Right ventricle myocardium superior (tissue), 1 donor: ENCODE data around the gene FAM171A1. TPM values are rescaled to one million over a fixed set of nuclear protein-coding genes. Genes with fewer than 3 reads are reported as not detected.
"Not testable (repeated sequence)": the region's sequence is repeated elsewhere in the genome, so short reads cannot be mapped to it uniquely, and the experiment has no call there.

Experiments
- ATAC-seq: fragments of 200-7000 bp; cut with Tn5 transposase; one replicate; pipeline ENCODE4 v1.9.1; 2020; ENCODE audit warnings: mild to moderate bottlenecking; ENCODE audit not compliant: poor library complexity
- DNase-seq: peaks from one replicate; pipeline ENCODE4 v3.0.0-alpha.2; 2020
- intact Hi-C: fragments of 100-400 bp; cut with DNase I; formaldehyde crosslinking; loops from one replicate; pipeline ENCODE4 v1.11.2; 2022
- total RNA-seq: library from RNA; stranded (reverse); fragmentation: NEBNext Ultra II Directional; extraction: Animal tissue kit (Norgen Biotek cat#: 25700); gene quantifications from one replicate; pipeline ENCODE4 v1.2.1, GENCODE V29; 2021
- donor health status: DM: no; HTN: yes; CAD: no; lungs with severe emphysema.

Gene FAM171A1
- total RNA-seq, 1 donor from 2014 or later, result 10.3 TPM

DNA sequence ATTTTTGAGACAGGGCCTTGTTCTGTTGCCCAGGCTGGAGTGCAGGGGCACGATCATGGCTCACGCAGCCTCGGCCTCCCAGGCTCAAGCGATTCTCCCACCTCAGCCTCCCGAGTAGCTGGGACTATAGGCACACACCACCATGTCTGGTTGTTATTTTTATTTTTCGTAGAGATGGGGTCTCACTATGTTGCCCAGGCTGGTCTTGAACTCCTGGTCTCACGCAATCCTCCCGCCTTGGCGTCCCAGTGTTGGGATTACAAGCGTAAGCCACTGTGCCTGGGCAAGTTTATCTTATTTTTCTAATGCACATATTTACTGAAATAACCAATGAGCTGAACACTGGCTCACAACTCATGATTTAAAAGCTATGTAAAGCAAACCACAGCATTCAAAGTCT is 61.9 kb downstream of the FAM171A1 start:
- intact Hi-C loops, result no loop called here
- no peak for ATAC-seq
- DNase-seq, result no peak

DNA sequence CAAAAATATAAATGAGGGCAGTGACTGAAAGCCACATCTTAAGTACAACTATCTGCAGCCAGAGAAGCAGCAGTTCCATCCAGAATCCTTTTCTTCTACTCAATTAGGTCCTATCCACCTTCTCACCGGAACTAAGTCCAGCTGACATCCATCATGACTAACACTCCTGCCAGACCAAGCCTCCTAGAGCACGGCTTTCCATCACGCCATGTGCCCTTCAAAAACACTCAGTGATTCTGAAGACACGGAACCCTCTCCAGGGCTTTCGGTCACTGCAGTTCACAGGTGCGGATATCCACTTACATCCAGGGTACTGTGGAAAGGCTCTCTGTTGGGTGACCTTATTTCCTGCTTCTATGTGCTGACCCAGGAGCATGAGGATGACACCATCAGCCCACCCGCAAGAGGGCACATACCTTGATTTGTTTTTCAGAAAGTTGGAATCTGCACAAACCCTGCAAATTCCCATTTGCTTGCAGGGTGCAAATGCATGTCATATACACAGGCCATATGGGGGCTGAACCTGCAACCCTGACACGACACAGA is 64.3 kb downstream of the FAM171A1 start:
- ATAC-seq (no peak), DNase-seq (no peak)
- intact Hi-C loops, result no loop called here

DNA sequence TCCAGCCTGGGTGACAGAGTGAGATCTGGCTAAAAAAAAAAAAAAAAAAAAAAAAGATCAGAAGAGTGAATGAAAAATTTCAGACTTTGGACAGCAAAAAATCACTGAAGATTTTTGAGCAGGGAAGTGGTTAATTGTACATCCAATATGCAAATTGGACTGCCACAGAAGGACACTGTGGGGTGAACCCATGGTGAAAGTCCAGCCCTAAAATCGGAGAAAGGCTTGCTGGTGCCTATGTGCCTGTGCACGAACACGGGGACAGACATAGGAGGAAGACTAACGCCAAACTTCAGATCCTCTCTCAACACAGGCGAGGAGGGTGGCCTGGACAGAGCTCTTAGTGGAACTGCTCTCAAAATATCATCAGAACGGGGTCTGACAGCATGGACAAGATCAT is 65.5 kb downstream of the FAM171A1 start:
- no peak for DNase-seq
- ATAC-seq, result no peak
- intact Hi-C loops, result no loop called here

- intact Hi-C loops, result no loop called here
Measured at GRCh38 chr10:15305161-15305560, 65.9 kb downstream of the FAM171A1 start.

DNA sequence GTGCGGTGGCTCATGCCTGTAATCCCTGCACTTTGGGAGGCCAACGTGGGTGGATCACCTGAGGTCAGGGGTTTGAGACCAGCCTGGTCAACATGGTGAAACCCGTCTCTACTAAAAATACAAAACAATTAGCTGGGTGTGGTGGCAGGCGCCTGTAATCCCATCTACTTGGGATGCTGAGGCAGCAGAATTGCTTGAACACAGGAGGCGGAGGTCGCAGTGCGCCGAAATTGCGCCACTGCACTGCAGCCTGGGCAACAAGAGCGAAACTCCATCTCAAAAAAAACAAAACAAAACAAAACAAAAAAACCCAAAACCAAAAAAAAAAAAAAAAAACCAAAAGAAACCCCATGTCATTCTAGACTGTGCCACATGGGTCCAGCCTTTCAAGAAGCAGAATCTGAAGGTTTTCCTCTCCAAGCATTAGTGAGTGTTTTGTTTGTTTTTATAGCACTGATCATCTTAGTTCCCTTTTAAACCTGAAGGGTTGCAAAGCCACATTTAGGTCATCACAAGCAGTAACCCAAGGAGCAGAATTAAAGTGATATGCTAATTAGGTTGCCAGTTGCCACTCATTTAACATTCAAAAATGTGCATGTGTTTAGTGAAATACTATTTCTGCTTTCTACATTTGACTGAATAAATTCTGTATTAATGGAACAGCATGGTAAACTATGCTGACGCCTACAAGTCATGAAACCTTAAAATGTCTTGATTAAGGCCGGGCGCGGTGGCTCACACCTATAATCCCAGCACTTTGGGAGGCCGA is 68.7 kb downstream of the FAM171A1 start:
- DNase-seq, ATAC-seq, intact Hi-C loops: not testable (repeated sequence)

More at GRCh38 chr10:15305161-15305560, 65.9 kb downstream of the FAM171A1 start:
- DNase-seq (no peak), ATAC-seq (no peak)

DNA sequence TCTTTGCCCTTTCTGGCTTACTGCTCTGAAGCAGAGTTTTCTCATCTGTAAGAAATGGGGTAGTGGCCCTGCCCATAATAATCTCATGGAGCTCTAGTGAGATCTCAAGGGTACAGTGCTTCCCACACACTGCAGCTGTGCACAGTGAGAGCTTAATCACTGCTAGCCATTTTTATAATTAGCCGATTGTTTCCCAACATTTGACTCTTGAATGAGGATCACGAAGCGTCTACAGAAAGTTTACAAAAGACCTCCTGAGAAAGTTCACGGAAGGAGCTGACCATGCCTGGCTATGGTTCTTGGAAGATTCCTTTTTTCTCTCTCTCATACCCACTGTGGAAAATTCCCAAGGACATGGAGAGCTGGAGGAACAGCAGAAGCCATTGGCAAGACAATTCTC is 70.4 kb downstream of the FAM171A1 start:
- DNase-seq (no peak), ATAC-seq (peak; percentile 82)
- intact Hi-C loops, result no loop called here

DNA sequence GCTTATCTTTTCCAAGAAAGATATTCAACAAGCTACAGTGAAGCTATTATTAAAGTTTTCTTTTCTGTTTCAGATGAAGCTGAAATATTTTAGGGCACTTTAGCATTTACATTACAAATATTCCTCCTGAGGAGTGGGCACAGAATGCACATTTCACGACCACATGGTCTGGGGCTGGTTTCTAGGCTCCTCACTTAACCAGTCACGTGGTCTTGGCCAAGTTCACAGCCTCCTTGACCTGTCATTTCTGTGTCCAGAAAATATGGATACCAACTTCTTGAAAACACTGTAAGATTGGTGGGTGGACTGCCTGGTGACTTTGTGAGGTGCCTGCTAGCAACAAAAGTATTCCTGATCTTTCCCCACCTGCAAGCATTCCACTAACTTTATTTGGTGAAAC is 70.9 kb downstream of the FAM171A1 start:
- intact Hi-C loops, result no loop called here
- no peak for ATAC-seq
- no peak for DNase-seq

GRCh38 chr10:15296701-15297100 is 74.4 kb downstream of the FAM171A1 start:
- no peak for ATAC-seq
- no peak for DNase-seq
- intact Hi-C loops, result no loop called here

DNA sequence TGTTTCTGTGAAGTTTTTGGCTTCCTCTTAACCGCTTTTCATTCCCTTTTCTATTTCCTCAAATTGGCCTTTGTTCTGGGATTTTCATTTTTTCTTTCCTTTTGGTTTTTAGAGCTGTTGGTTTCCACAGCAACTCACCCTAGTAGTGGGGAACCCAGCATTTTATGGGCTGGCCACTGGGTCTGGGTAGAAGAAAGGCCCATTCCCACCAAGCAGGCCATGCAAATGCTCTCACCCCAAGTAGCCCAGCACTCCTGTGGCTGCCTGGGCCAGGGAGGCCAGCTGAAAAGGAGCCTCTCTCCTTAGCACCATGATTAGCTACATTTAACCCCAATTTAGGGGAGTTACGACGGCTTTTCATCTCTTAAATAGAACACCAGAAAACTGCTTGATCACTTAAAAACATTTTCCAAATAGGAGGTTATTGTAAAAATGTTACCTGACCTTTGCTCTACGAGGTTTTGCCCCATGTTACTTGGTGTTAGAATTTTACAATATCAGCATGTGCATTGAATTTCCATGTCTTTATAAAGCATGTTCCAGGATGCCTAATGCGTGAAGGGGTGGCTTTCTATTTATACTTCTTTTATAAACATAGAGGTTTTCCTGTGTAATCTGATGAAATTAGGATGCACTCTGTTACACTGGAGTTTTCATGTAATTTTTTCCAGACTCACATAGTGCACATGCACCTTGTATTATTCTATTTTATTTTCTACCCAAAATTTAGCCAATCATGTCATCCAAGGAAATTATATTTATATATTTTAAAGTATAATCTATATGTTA is 75.4 kb downstream of the FAM171A1 start:
- ATAC-seq (no peak), DNase-seq (no peak)
- intact Hi-C loops, result no loop called here

GRCh38 chr10:15293862-15294842 is 76.9 kb downstream of the FAM171A1 start:
- ATAC-seq (peak; percentile 79), DNase-seq (no peak)
- intact Hi-C loops, result no loop called here

- intact Hi-C loops, result no loop called here
- DNase-seq (no peak), ATAC-seq (no peak)
Measured at GRCh38 chr10:15290671-15291070, 80.4 kb downstream of the FAM171A1 start.

- ATAC-seq, result peak; percentile 34
- intact Hi-C loops, result no loop called here
- DNase-seq, result no peak
Measured at GRCh38 chr10:15290150-15290549, 80.9 kb downstream of the FAM171A1 start.

- intact Hi-C loops, result no loop called here
- DNase-seq (no peak), ATAC-seq (no peak)
Measured at GRCh38 chr10:15280974-15281373, 90.1 kb downstream of the FAM171A1 start.

GRCh38 chr10:15280462-15280861 is 90.6 kb downstream of the FAM171A1 start:
- intact Hi-C loops, result no loop called here

GRCh38 chr10:15279236-15279635 is 91.9 kb downstream of the FAM171A1 start:
- ATAC-seq (no peak), DNase-seq (no peak)
- intact Hi-C loops, result no loop called here

More at GRCh38 chr10:15280462-15280861, 90.6 kb downstream of the FAM171A1 start:
- DNase-seq, result no peak
- no peak for ATAC-seq

DNA sequence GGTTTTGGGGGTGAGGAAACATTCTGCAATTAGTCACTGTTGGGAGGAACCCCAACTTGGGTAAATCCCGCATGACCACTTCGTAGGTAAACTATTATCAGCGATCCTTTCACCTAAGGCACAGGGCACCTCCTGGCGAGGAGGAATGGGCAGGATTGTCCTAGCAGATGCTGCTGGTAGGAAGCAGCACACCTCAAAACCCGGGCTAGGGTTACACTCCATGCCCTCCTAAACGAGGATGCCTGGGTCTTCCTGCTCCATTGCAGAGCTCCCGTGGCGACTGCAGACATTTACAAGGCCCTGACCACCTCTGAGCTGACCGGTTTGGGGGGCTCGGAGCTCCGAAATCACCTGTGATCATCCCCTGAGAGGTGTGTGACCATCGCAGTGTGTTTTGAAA is 92.3 kb downstream of the FAM171A1 start:
- intact Hi-C loops, result no loop called here
- ATAC-seq, result no peak

DNA sequence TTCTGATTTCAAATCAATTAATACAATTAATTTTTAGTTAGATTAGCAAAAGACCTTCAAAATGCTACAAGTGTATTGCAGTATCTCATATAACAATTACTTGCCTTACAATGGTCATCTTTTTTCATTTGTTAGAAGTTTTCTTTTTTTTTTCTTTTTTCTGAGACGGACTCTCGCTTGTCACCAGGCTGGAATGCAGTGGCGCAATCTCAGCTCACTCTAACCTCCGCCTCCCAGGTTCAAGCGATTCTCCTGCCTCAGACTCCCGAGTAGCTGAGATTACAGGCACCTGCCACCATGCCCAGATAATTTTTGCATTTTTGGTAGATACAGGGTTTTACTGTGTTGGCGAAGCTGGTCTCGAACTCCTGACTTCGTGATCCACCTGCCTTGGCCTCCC is 95.0 kb downstream of the FAM171A1 start:
- DNase-seq, intact Hi-C loops, ATAC-seq: not testable (repeated sequence)

More for the DNA sequence above, 92.3 kb downstream of the FAM171A1 start:
- DNase-seq, result no peak

- intact Hi-C loops, DNase-seq, ATAC-seq: not testable (repeated sequence)
Measured at GRCh38 chr10:15269838-15270237, 101.3 kb downstream of the FAM171A1 start.
